ENCODE results near the gene SH3BGRL. TPM values are rescaled to one million over a fixed set of nuclear protein-coding genes. Genes with fewer than 3 reads are reported as not detected.
A peak's percentile ranks its signal among the peaks of the same experiment; 100 is the strongest.

SH3BGRL gene
- total RNA-seq (10 to 100 TPM; 10.0 to 17.1 (median 11.7) TPM), polyA plus RNA-seq (10 to 100 TPM; 10.3 to 11.2 (median 11.0) TPM)
- long read RNA-seq, donor 1, transcript SH3BGRL-201 (4 exons, 1,923 nt): major isoform, 7 of 8 reads
- long read RNA-seq, donor 1, partial matches to known transcripts: 1 of 8 reads
- long read RNA-seq, donor 1, other reads (novel, unspliced or antisense): 0 of 8 reads
- long read RNA-seq, donor 2, transcript SH3BGRL-201 (4 exons, 1,923 nt): major isoform, 10 of 10 reads
- long read RNA-seq, donor 2, partial matches to known transcripts: 0 of 10 reads
- long read RNA-seq, donor 2, other reads (novel, unspliced or antisense): 0 of 10 reads

DNA sequence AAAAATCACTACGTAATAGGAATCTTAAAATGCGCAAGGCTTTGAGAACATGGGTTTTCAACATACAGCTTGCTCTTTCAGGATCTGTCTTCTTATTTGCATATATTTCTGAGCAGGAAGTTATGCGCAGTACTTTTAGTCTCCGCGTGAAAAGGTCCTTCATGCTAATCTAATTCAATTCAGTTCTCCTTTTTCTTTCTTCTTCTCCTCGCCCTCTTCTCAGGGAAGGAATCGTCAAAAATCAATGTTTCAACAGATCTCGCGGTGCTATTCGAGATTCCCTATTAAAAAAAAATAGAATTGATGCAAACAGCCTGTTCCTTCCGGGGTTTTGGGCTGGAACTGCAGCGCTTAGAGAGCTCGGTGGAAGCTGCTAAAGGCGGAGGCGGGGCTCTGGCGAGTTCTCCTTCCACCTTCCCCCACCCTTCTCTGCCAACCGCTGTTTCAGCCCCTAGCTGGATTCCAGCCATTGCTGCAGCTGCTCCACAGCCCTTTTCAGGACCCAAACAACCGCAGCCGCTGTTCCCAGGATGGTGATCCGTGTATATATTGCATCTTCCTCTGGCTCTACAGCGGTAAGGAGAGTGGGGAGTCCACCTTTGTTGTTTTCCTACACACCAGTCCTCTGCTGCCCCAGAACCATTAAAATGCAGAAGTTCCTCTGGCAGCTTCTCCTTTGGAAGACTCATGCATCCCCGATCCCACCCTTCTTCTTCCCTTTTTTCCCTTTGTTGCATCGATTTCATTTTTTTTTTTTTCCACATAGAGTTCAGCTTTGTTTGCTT is at the start of gene SH3BGRL, which contains the start of gene HMGN5:
Gene SH3BGRL (plus strand): TSS at position 432 of the 785 bp plus-strand sequence. CDS start 99 bp downstream, at position 531.
Gene HMGN5 (minus strand): TSS at position 243 of the 785 bp plus-strand sequence. CDS start 80,364 bp downstream, outside the sequence.
- DNase-seq (peak; percentile 76 to 86), ATAC-seq (peak; percentile 46 to 89 (median 80))
- intact Hi-C loops (cut with DNase I): loop anchor here in 1 of 2 donors (10.0 kb wide), 1 partner anchor 327 kb away; no protein-coding TSS in a partner anchor
- WGBS, 3 donors: 1 to 11% (median 1%) methylated on average over 22 to 23 of the region's 23 CpGs
- H3K36me3 ChIP-seq (ENCODE audit: insufficient read depth in 1 of 2, low read depth in 1 of 2): no peaks in the 10 kb centered on the region
- TF ChIP-seq, protein P1, sequence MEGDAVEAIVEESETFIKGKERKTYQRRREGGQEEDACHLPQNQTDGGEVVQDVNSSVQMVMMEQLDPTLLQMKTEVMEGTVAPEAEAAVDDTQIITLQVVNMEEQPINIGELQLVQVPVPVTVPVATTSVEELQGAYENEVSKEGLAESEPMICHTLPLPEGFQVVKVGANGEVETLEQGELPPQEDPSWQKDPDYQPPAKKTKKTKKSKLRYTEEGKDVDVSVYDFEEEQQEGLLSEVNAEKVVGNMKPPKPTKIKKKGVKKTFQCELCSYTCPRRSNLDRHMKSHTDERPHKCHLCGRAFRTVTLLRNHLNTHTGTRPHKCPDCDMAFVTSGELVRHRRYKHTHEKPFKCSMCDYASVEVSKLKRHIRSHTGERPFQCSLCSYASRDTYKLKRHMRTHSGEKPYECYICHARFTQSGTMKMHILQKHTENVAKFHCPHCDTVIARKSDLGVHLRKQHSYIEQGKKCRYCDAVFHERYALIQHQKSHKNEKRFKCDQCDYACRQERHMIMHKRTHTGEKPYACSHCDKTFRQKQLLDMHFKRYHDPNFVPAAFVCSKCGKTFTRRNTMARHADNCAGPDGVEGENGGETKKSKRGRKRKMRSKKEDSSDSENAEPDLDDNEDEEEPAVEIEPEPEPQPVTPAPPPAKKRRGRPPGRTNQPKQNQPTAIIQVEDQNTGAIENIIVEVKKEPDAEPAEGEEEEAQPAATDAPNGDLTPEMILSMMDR (IDR thresholded peaks at IDR 0.05): no peak
- peak within 1 kb of the TSS; percentile 65 for H3K4me3 ChIP-seq
- H3K27me3 ChIP-seq (ENCODE audit: insufficient read depth in 3 of 3, low read length in 2 of 3): no peaks in the 10 kb centered on the region
- no peaks in the 10 kb centered on the region for H3K4me1 ChIP-seq
- H3K27ac ChIP-seq: peak within 1 kb of the TSS; percentile 33
- H3K9me3 ChIP-seq: no peaks in the 10 kb centered on the region

DNA sequence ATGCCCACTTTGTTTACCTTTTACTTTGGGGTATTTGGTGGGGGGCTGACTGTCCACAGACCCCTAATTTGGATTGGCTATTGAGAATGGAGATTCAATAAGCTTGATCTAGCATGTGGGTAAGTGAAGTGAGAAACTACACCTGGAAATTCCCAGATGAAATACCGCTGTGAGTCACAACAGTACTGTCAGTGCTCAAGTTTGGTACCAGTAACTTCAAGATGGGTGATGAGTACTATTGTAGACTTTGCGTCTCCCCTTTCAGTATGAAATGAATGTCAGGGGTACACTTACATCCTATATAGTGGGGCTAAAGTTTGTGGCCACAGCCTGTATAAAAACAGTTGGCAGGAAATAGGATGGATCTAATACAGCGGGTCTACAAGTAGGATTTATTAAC is 33.5 kb upstream of the SH3BGRL start:
- Histone ChIP-seq H3K9me3 (no peaks in the 10 kb centered on the region), H3K4me1 (no peaks in the 10 kb centered on the region), H3K27ac (no peak overlapping the region), H3K4me3 (no peak overlapping the region), H3K36me3 (ENCODE audit: insufficient read depth in 1 of 2, low read depth in 1 of 2) (no peaks in the 10 kb centered on the region), H3K27me3 (ENCODE audit: insufficient read depth in 3 of 3, low read length in 2 of 3) (peaks cover 0 to 3% (median 0%) of the 10 kb centered on the region in 3 donors)
- ATAC-seq (no peak), DNase-seq (no peak)
- intact Hi-C loops (cut with DNase I): no loop called here
- TF ChIP-seq, protein P1 (IDR thresholded peaks at IDR 0.05): no peak
- 74 to 98% (median 97%) methylated on average over 3 of the region's 3 CpGs for WGBS, 3 donors

DNA sequence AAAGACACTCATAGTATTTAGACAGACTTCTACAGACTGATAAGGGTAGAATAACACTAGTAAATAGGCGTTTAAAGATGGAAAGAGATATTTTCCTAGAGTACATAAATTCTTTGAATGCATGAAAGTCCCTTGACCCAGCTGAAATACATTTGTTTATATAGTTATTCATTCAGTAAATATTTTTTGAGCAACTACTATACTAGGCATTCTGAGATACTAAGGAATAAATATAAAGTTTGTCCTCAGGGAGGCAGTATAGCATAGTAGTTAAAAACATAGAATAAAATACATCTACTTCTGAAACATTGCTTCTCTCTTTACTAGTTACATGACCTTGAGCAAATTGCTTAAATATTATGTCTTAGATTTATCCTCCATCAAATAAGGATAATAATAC is 27.6 kb upstream of the SH3BGRL start:
- WGBS, 3 donors: 15 to 49% (median 44%) methylated on average over 1 of the region's 1 CpG
- H3K4me1 ChIP-seq: no peaks in the 10 kb centered on the region
- TF ChIP-seq, protein P1 (IDR thresholded peaks at IDR 0.05): peak; percentile 28
- ATAC-seq (no peak), DNase-seq (no peak)
- H3K4me3 ChIP-seq: no peak overlapping the region
- no peak overlapping the region for H3K27ac ChIP-seq
- H3K36me3 ChIP-seq (ENCODE audit: insufficient read depth in 1 of 2, low read depth in 1 of 2): no peaks in the 10 kb centered on the region
- H3K9me3 ChIP-seq: no peaks in the 10 kb centered on the region
- peaks cover 0 to 5% (median 0%) of the 10 kb centered on the region in 3 donors for H3K27me3 ChIP-seq (ENCODE audit: insufficient read depth in 3 of 3, low read length in 2 of 3)
- intact Hi-C loops (cut with DNase I): no loop called here

DNA sequence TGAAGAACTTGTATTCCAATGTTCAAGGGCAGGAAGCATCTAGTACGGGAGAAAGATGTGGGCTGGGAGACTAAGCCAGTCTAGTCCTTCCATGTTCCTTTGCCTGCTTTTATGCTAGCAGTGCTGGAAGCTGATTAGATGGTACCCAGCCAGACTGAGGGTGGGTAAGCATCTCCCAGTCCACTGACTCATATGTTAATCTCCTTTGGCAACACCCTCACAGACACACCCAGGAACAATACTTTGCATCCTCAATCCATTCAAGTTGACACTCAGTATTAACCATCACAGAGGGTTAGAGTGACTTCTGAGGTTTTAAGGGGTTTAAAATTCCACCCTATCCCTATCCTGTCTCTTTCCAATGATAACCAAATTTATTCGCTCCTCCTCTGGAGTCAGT is 6.6 kb upstream of the SH3BGRL start:
- Histone ChIP-seq H3K27me3 (ENCODE audit: insufficient read depth in 3 of 3, low read length in 2 of 3) (peaks cover 0 to 7% (median 0%) of the 10 kb centered on the region in 3 donors), H3K4me1 (no peaks in the 10 kb centered on the region), H3K36me3 (ENCODE audit: insufficient read depth in 1 of 2, low read depth in 1 of 2) (no peaks in the 10 kb centered on the region), H3K9me3 (no peaks in the 10 kb centered on the region), H3K4me3 (no peak overlapping the region), H3K27ac (no peak overlapping the region)
- ATAC-seq (no peak), DNase-seq (no peak)
- intact Hi-C loops (cut with DNase I): no loop called here
- TF ChIP-seq, protein P1 (IDR thresholded peaks at IDR 0.05): no peak
- 90 to 95% (median 90%) methylated on average over 2 of the region's 2 CpGs for WGBS, 3 donors

Measured in psoas muscle (tissue), 8 donors.